Erythroblast (primary cell): ENCODE measurements around the gene ACTN4.

ENCODE experiments used
- GATA1 ChIP-seq: IDR thresholded peaks from 2 replicates; pipeline ENCODE4 v1.6.1; 2011; ENCODE audit warnings: low read depth, mild to moderate bottlenecking, control low read depth, low read length, moderate library complexity
- POLR2A ChIP-seq: IDR thresholded peaks from 2 replicates; pipeline ENCODE4 v1.6.1; 2011; ENCODE audit warnings: mild to moderate bottlenecking, low read length

DNA sequence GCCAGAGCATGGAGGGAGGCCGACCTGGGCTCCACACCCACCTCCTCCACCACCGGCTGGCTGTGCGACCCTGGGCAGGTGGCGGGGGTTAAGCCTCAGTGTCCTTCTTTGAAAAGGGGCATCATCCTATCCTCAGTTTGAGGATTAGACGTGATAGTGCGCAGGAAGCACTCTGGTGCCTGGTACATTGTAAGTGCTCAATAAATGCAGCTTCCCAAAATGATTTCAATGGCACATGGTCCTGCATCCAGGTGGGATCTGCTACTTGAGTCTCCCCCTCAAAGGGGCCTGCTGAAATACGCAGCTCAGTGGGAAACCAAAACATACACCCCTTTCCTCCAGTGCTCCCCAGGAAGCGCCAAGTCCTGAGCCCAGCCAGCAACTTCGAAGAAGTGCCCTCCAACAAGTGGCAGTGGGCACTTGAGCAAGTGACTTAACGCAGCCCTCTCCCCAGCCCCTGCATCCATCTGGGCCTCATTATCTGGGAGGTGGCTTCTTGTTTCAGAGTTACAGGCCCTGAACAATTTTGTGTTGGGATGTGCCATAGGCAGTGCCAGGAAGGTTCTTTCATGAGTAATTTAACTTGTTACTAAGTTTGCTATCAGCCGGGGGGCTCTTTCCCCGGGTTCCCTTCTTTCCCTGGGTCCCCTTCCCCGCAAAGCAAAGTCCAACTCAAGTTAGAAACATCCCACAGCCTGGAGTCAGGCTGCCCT is 17.9 kb downstream of the ACTN4 start:
- TF ChIP-seq GATA1 = no peak
- TF ChIP-seq POLR2A = no peak
